ENCODE results near the gene PRRT1. TPM values are rescaled to one million over a fixed set of nuclear protein-coding genes. Genes with fewer than 3 reads are reported as not detected.

Gene PRRT1
- total and polyA plus RNA-seq, 4 donors: 0.53 to 2.0 (median 0.97) TPM

DNA sequence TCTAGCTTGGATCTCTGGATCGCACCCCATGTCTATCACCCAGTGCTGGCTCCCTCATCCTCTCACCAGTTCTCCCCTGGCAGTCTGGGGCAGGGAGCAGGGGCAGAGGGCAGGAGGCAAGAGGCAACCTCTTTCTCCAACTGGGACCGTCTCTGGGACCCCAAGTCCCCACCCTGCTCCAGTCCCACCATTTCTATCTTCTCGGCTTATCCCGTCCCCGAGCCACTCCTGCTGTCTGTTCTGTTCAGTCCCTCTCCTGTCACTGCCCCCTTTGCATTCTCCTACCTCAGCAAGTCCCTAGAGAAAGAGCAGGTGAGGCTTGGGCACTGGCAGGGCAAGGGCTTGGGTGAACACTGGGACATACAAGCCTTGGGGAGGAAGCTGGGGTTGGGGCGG is 42.0 kb downstream of the PRRT1 start:
- Histone ChIP-seq H3K4me1 (ENCODE audit: control insufficient read depth in 5 of 5, insufficient read depth in 5 of 5, low read length in 5 of 5) (peaks cover 15 to 55% (median 40%) of the 10 kb centered on the region in 5 donors), H3K27me3 (ENCODE audit: control insufficient read depth in 3 of 3, insufficient read depth in 3 of 3, low read length in 2 of 3) (peaks cover 0 to 14% (median 0%) of the 10 kb centered on the region in 3 donors), H3K4me3 (no peak overlapping the region), H3K9ac (ENCODE audit: insufficient read depth in 1 of 2, low read length in 2 of 2) (no peak overlapping the region), H3K27ac (ENCODE audit: low read depth in 1 of 2, low read length in 1 of 2) (peak overlapping the region in 1 of 2 donors; percentile 69), H3K9me3 (ENCODE audit: control insufficient read depth in 4 of 4, insufficient read depth in 3 of 4, low read length in 3 of 4) (no peaks in the 10 kb centered on the region), H3K36me3 (ENCODE audit: control insufficient read depth in 4 of 4, insufficient read depth in 4 of 4, low read length in 4 of 4) (peaks cover 0 to 5% (median under 1%) of the 10 kb centered on the region in 4 donors)
- WGBS, 2 donors: 44 to 63% methylated on average over 6 of the region's 6 CpGs
- ATAC-seq (ENCODE audit: insufficient read depth, low FRiP score): no peak
- DNase-seq: no peak
- TF ChIP-seq CTCF (IDR thresholded peaks at IDR 0.05; ENCODE audit: control extremely low read depth, extremely low read depth): no peak

DNA sequence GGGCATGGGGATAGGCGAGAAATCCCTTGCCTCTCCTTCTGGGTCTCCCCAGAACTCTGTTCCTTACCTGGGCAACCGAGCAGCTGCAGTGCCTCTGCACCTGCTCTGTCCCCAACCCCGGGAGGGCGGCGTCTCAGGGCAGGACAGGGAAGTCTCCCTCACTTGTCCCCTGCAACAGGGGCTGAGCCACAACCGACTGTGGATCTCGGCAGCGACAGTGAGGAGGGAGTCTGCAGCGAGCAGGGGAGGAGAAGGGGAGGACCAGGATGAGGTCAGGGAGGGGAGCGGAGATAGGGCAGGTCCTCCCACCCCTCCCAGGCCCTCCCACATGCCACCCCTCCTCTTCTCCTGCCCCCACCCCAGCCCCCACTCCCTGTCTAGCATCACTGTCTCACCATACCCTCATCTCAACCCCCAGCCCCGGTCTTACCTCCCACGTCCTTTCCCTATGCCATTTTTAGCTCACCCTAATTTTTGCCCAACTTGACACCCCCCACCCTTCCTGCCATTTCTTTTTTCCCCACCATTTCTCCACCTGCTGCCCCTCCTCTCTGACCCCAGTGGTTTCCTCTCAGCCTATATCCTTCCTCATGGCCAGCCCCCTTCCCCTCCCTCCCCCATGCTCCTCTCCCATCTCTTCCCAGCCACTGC is 42.5 kb downstream of the PRRT1 start, which contains the start of gene TNXB:
TSS of gene TNXB (minus strand) at position 225 of the 651 bp plus-strand sequence. CDS start 11,140 bp downstream, outside the sequence.
- TF ChIP-seq CTCF (IDR thresholded peaks at IDR 0.05; ENCODE audit: control extremely low read depth, extremely low read depth): no peak
- DNase-seq: no peak
- no peak within 1 kb of the TSS for H3K9ac ChIP-seq (ENCODE audit: insufficient read depth in 1 of 2, low read length in 2 of 2)

DNA sequence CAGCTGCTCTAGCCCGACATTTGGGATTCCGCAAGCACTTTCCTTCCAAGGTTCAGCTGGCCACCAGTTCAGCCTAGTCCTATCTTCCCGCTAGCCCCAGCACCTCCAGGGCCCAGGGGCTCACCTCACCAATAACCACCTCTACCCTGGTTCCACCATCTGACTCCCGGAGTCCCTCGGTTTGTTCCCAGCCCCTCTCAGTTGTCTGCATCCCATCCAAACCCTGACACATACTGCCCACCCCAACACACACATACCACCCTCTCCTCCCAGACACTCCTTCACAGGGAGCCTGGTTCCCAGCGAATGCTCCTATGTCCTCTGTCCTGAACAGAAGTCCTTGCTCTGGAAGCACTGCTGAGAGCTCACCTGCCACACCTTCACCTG is 43.0 kb downstream of the PRRT1 start:
- TF ChIP-seq CTCF (IDR thresholded peaks at IDR 0.05; ENCODE audit: control extremely low read depth, extremely low read depth): no peak
- H3K9ac ChIP-seq (ENCODE audit: insufficient read depth in 1 of 2, low read length in 2 of 2): no peak overlapping the region
- H3K27ac ChIP-seq (ENCODE audit: low read depth in 1 of 2, low read length in 1 of 2): peak overlapping the region; percentile 27 to 90
- H3K27me3 ChIP-seq (ENCODE audit: control insufficient read depth in 3 of 3, insufficient read depth in 3 of 3, low read length in 2 of 3): peaks cover 0 to 14% (median 0%) of the 10 kb centered on the region in 3 donors
- ATAC-seq (ENCODE audit: insufficient read depth, low FRiP score): no peak
- DNase-seq: no peak
- H3K9me3 ChIP-seq (ENCODE audit: control insufficient read depth in 4 of 4, insufficient read depth in 3 of 4, low read length in 3 of 4): no peaks in the 10 kb centered on the region
- H3K4me1 ChIP-seq (ENCODE audit: control insufficient read depth in 5 of 5, insufficient read depth in 5 of 5, low read length in 5 of 5): peaks cover 11 to 50% (median 35%) of the 10 kb centered on the region in 5 donors
- peak overlapping the region; percentile 49 for H3K4me3 ChIP-seq
- 38 to 45% methylated on average over 6 of the region's 6 CpGs for WGBS, 2 donors
- peaks cover 0 to 5% (median 0%) of the 10 kb centered on the region in 4 donors for H3K36me3 ChIP-seq (ENCODE audit: control insufficient read depth in 4 of 4, insufficient read depth in 4 of 4, low read length in 4 of 4)

More for the DNA sequence above, 42.5 kb downstream of the PRRT1 start, which contains the start of gene TNXB:
- Histone ChIP-seq H3K27ac (ENCODE audit: low read depth in 1 of 2, low read length in 1 of 2) (peak within 1 kb of the TSS; percentile 27 to 90), H3K4me1 (ENCODE audit: control insufficient read depth in 5 of 5, insufficient read depth in 5 of 5, low read length in 5 of 5) (peaks cover 15 to 55% (median 40%) of the 10 kb centered on the region in 5 donors), H3K4me3 (peak within 1 kb of the TSS; percentile 49), H3K27me3 (ENCODE audit: control insufficient read depth in 3 of 3, insufficient read depth in 3 of 3, low read length in 2 of 3) (peaks cover 0 to 14% (median 0%) of the 10 kb centered on the region in 3 donors), H3K36me3 (ENCODE audit: control insufficient read depth in 4 of 4, insufficient read depth in 4 of 4, low read length in 4 of 4) (peaks cover 0 to 5% (median 0%) of the 10 kb centered on the region in 4 donors), H3K9me3 (ENCODE audit: control insufficient read depth in 4 of 4, insufficient read depth in 3 of 4, low read length in 3 of 4) (no peaks in the 10 kb centered on the region)
- no peak for ATAC-seq (ENCODE audit: insufficient read depth, low FRiP score)
- 5 to 8% methylated on average over 11 to 12 of the region's 12 CpGs for WGBS, 2 donors

All from lung (tissue), 12 donors.